Lung (tissue), 12 donors: ENCODE data around the gene CKLF. TPM values are rescaled to one million over a fixed set of nuclear protein-coding genes. Genes with fewer than 3 reads are reported as not detected.

Experiments used
- ATAC-seq: fragments of 200-7000 bp; cut with Tn5 transposase; one replicate; pipeline ENCODE4 v1.9.1; 2020; ENCODE audit warnings: moderate number of reproducible peaks; ENCODE audit not compliant: insufficient read depth, low FRiP score
- DNase-seq, 3 donors: peaks; one replicate each; pipeline ENCODE4 v3.0.0-alpha.2; 2013 to 2017
- H3K27ac ChIP-seq, 2 donors: one replicate each; pipeline ENCODE4 v1.5.1; 2013; ENCODE audit warnings: mild to moderate bottlenecking in 2 of 2, moderate library complexity in 2 of 2, control low read depth in 1 of 2, inconsistent platforms in 1 of 2, low read depth in 1 of 2, low read length in 1 of 2
- H3K27me3 ChIP-seq, 3 donors: one replicate each; pipeline ENCODE4 v1.5.1; 2013; ENCODE audit warnings: low read length in 2 of 3; ENCODE audit not compliant: control insufficient read depth in 3 of 3, insufficient read depth in 3 of 3
- H3K36me3 ChIP-seq, 4 donors: one replicate each; pipeline ENCODE4 v1.5.1; 2013; ENCODE audit warnings: low read length in 4 of 4, mild to moderate bottlenecking in 1 of 4, moderate library complexity in 1 of 4; ENCODE audit not compliant: control insufficient read depth in 4 of 4, insufficient read depth in 4 of 4
- H3K4me1 ChIP-seq, 5 donors: one replicate each; pipeline ENCODE4 v1.5.1; 2013; ENCODE audit warnings: low read length in 5 of 5, mild to moderate bottlenecking in 2 of 5, moderate library complexity in 1 of 5; ENCODE audit not compliant: control insufficient read depth in 5 of 5, insufficient read depth in 5 of 5
- H3K4me3 ChIP-seq: one replicate; pipeline ENCODE4 v1.5.1; 2013; ENCODE audit warnings: mild to moderate bottlenecking, control low read depth, moderate library complexity
- H3K9ac ChIP-seq, 2 donors: one replicate each; pipeline ENCODE4 v1.5.1; 2013; ENCODE audit warnings: low read length in 2 of 2, control low read depth in 1 of 2; ENCODE audit not compliant: insufficient read depth in 1 of 2
- H3K9me3 ChIP-seq, 4 donors: one replicate each; pipeline ENCODE4 v1.5.1; 2013; ENCODE audit warnings: low read length in 3 of 4, mild to moderate bottlenecking in 1 of 4, moderate library complexity in 1 of 4; ENCODE audit not compliant: control insufficient read depth in 4 of 4, insufficient read depth in 3 of 4
- CTCF ChIP-seq: IDR thresholded peaks from 2 replicates; pipeline ENCODE4 v1.5.1; 2012; ENCODE audit warnings: mild to moderate bottlenecking; ENCODE audit errors: control extremely low read depth, extremely low read depth
- WGBS, 2 donors: extraction: QIAGEN DNeasy Blood & Tissue Kit; methylation state at CpG; one replicate each; pipeline ENCODE4 v1.1.7; 2013; 5-methylcytosine and 5-hydroxymethylcytosine counted together
- polyA plus RNA-seq, 2 donors: library from polyadenylated mRNA; stranded (reverse); fragments of 200-250 nt; gene quantifications; one replicate each; pipeline ENCODE4 v1.2.1, GENCODE V29; 2013
- total RNA-seq, 2 donors: library from RNA; depleted of rRNA in 1 of 2; stranded (reverse); fragments of >200 nt in 1 of 2; gene quantifications; one replicate each; pipeline ENCODE4 v1.2.1, GENCODE V29; 2014 to 2021
- donor health status: control.
- donor health status: control.
- donor health status: Bipolar disorder and iron deficiency.
- donor health status: healthy.
- donor health status: DM: yes; HTN: yes; CAD: no.

The CKLF gene
- total and polyA plus RNA-seq, 4 donors = 43.1 to 133 (median 46.2) TPM

GRCh38 chr16:66544016-66544757 lies 8.2 kb upstream of the CKLF start:
- no peak for TF ChIP-seq CTCF
- DNase-seq = no peak
- Histone ChIP-seq H3K9me3 (no peaks in the 10 kb centered on the region), H3K4me1 (peaks cover 0 to 10% (median 3%) of the 10 kb centered on the region in 5 donors), H3K27ac (no peak overlapping the region), H3K9ac (no peak overlapping the region), H3K4me3 (no peak overlapping the region), H3K36me3 (peaks cover 0 to 16% (median 5%) of the 10 kb centered on the region in 4 donors), H3K27me3 (no peaks in the 10 kb centered on the region)
- no peak for ATAC-seq
- WGBS, 2 donors = 50 to 58% methylated on average over 7 of the region's 7 CpGs

GRCh38 chr16:66547101-66547989 lies 5.0 kb upstream of the CKLF start:
- no peaks in the 10 kb centered on the region for H3K27me3 ChIP-seq
- H3K36me3 ChIP-seq = peaks cover 0 to 7% (median 5%) of the 10 kb centered on the region in 4 donors
- no peaks in the 10 kb centered on the region for H3K9me3 ChIP-seq
- H3K4me1 ChIP-seq = peaks cover 5 to 31% (median 16%) of the 10 kb centered on the region in 5 donors
- DNase-seq = no peak
- peak overlapping the region in 1 of 2 donors; percentile 49 for H3K27ac ChIP-seq
- no peak for TF ChIP-seq CTCF
- H3K9ac ChIP-seq = no peak overlapping the region
- H3K4me3 ChIP-seq = no peak overlapping the region
- WGBS, 2 donors = 92 to 93% methylated on average over 5 of the region's 5 CpGs
- ATAC-seq = no peak

- H3K27ac ChIP-seq = peak overlapping the region; percentile 13
- TF ChIP-seq CTCF = no peak
- WGBS, 2 donors = 78 to 83% methylated on average over 4 of the region's 4 CpGs
Measured at GRCh38 chr16:66548068-66548467, 4.3 kb upstream of the CKLF start.

More at GRCh38 chr16:66548068-66548467, 4.3 kb upstream of the CKLF start:
- no peak overlapping the region for H3K9ac ChIP-seq
- peaks cover 0 to 7% (median 4%) of the 10 kb centered on the region in 4 donors for H3K36me3 ChIP-seq
- DNase-seq (no peak), ATAC-seq (no peak)
- H3K4me3 ChIP-seq = no peak overlapping the region
- no peaks in the 10 kb centered on the region for H3K27me3 ChIP-seq
- no peaks in the 10 kb centered on the region for H3K9me3 ChIP-seq
- H3K4me1 ChIP-seq = peaks cover 5 to 35% (median 15%) of the 10 kb centered on the region in 5 donors
